Nephron (organoid): Measurements from ENCODE around the gene UBE2H.

Experiments used
- H3K27ac Mint-ChIP-seq, 3 experiments: 2 replicates each; pipeline ENCODE4 v1.8.0; 2020; ENCODE audit warnings: mixed read lengths in 3 of 3, mild to moderate bottlenecking in 2 of 3, moderate library complexity in 1 of 3
- H3K27me3 Mint-ChIP-seq: 2 replicates; pipeline ENCODE4 v1.8.0; 2021; ENCODE audit warnings: low read depth, mild to moderate bottlenecking, moderate library complexity, mixed read lengths
- H3K36me3 Mint-ChIP-seq: 2 replicates; pipeline ENCODE4 v1.8.0; 2020; ENCODE audit warnings: low read depth, mixed read lengths
- H3K4me1 Mint-ChIP-seq: 2 replicates; pipeline ENCODE4 v1.8.0; 2020; ENCODE audit warnings: mixed read lengths
- H3K4me3 Mint-ChIP-seq, 3 experiments: 2 replicates each; pipeline ENCODE4 v1.8.0; 2020; ENCODE audit warnings: mild to moderate bottlenecking in 3 of 3, mixed read lengths in 3 of 3, moderate library complexity in 2 of 3
- H3K9me3 Mint-ChIP-seq: 2 replicates; pipeline ENCODE4 v1.8.0; 2020; ENCODE audit warnings: mixed read lengths
- CTCF ChIP-seq, 3 experiments: fragments of 200-600 bp; sonication (generic); IDR thresholded peaks; one replicate each; pipeline ENCODE4 v1.5.0; 2021; ENCODE audit warnings: antibody characterized with exemption in 3 of 3; ENCODE audit not compliant: unreplicated experiment in 3 of 3

UBE2H gene

GRCh38 chr7:129952653-129953560 lies at the start of gene UBE2H:
TSS of gene UBE2H (minus strand) at chr7:129952960. CDS start at chr7:129952555, 405 bp downstream.
- no peaks in the 10 kb centered on the region for H3K9me3 Mint-ChIP-seq
- H3K27ac Mint-ChIP-seq = peak within 1 kb of the TSS in 2 of 3 experiments; percentile 14 to 98
- no peak for TF ChIP-seq CTCF (IDR thresholded peaks at IDR 0.05; ENCODE audit: unreplicated experiment in 3 of 3)
- H3K4me3 Mint-ChIP-seq = peak within 1 kb of the TSS; percentile 95 to 100 (median 97)
- H3K27me3 Mint-ChIP-seq = no peaks in the 10 kb centered on the region
- H3K4me1 Mint-ChIP-seq = no peaks in the 10 kb centered on the region
- no peaks in the 10 kb centered on the region for H3K36me3 Mint-ChIP-seq

DNA sequence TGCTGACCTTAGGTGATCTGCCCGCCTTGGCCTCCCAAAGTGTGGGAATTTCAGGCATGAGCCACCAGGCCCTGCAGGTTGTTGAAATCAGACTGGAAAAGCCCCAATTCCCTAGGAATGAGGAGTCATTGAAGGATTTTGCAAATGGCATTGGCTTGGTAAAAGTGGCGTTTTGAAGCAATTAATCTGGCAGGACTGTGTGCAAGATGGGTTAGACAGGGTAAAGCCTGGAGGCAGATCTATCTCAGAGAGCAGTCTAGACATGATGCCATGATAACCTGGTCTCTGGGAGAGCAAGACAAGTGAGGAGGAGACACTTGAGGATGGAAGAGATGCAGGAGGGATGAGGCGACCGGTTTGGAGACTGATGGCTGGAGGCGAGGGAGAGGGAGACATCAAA lies 45.7 kb upstream of the UBE2H start:
- no peak for TF ChIP-seq CTCF (IDR thresholded peaks at IDR 0.05; ENCODE audit: unreplicated experiment in 3 of 3)
- H3K36me3 Mint-ChIP-seq = no peaks in the 10 kb centered on the region
- H3K27ac Mint-ChIP-seq = no peak overlapping the region
- H3K4me3 Mint-ChIP-seq = no peak overlapping the region
- H3K4me1 Mint-ChIP-seq = no peaks in the 10 kb centered on the region
- H3K27me3 Mint-ChIP-seq = peaks cover 3% of the 10 kb centered on the region
- H3K9me3 Mint-ChIP-seq = no peaks in the 10 kb centered on the region

DNA sequence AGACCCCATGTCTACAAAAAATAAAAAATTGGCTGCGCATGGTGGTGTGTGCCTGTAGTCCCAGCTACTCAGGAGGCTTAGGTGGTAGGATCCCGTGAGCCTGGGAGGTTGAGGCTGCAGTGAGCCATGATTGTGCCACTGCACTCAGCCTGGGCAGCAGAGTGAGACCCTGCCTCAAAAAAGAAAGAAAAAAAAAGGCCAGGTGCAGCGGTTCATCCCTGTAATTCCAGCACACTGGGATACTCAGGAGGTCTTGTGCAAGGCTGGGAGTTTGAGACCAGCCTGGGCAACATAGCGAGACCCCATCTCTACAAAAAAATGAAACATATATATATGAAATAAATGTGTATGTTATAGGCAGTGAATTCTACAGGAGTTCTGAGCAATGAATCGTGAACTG lies 44.5 kb upstream of the UBE2H start:
- Mint-ChIP-seq H3K36me3 (no peaks in the 10 kb centered on the region), H3K27me3 (peaks cover 3% of the 10 kb centered on the region), H3K9me3 (no peaks in the 10 kb centered on the region), H3K4me1 (no peaks in the 10 kb centered on the region), H3K27ac (no peak overlapping the region), H3K4me3 (no peak overlapping the region)
- no peak for TF ChIP-seq CTCF (IDR thresholded peaks at IDR 0.05; ENCODE audit: unreplicated experiment in 3 of 3)

GRCh38 chr7:129993275-129993674 lies 40.5 kb upstream of the UBE2H start:
- H3K9me3 Mint-ChIP-seq = no peaks in the 10 kb centered on the region
- no peaks in the 10 kb centered on the region for H3K4me1 Mint-ChIP-seq
- no peak overlapping the region for H3K4me3 Mint-ChIP-seq
- no peak overlapping the region for H3K27ac Mint-ChIP-seq
- no peak for TF ChIP-seq CTCF (IDR thresholded peaks at IDR 0.05; ENCODE audit: unreplicated experiment in 3 of 3)
- H3K36me3 Mint-ChIP-seq = no peaks in the 10 kb centered on the region
- no peaks in the 10 kb centered on the region for H3K27me3 Mint-ChIP-seq

GRCh38 chr7:129990403-129991192 lies 37.8 kb upstream of the UBE2H start:
- Mint-ChIP-seq H3K4me3 (no peak overlapping the region), H3K27ac (no peak overlapping the region), H3K4me1 (no peaks in the 10 kb centered on the region), H3K9me3 (no peaks in the 10 kb centered on the region), H3K27me3 (no peaks in the 10 kb centered on the region), H3K36me3 (no peaks in the 10 kb centered on the region)
- no peak for TF ChIP-seq CTCF (IDR thresholded peaks at IDR 0.05; ENCODE audit: unreplicated experiment in 3 of 3)
